ENCODE data around the gene TRIM56.
"Not testable (repeated sequence)": the region's sequence is repeated elsewhere in the genome, so short reads cannot be mapped to it uniquely, and the experiment has no call there.

TRIM56 gene

GRCh38 chr7:101093906-101094305, 8.6 kb downstream of the TRIM56 start:
- DNase-seq, result no peak

DNA sequence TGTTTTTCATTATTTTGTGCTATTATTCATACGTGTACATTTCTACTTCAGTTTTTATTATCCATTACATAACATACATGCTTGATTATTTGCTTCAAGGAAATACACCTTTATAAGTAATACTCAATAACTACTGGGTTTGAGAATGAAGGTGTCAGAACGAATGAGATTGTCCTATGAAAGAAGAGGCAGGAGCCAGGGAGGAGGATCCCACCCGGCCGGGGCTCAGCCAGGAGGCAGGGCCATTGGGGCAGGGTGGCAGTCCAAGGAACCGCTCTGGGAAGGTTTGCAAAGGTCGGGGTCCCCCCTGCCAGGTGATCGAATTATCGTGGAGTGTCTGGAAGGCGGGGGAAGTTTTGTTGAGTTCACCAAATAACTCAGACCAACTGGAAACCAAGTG, 9.1 kb downstream of the TRIM56 start:
- no peak for DNase-seq

GRCh38 chr7:101094791-101095375, 9.6 kb downstream of the TRIM56 start:
- DNase-seq, result no peak

- DNase-seq, result no peak
These were observed 11.2 kb downstream of the TRIM56 start for GRCh38 chr7:101096331-101096956.

DNA sequence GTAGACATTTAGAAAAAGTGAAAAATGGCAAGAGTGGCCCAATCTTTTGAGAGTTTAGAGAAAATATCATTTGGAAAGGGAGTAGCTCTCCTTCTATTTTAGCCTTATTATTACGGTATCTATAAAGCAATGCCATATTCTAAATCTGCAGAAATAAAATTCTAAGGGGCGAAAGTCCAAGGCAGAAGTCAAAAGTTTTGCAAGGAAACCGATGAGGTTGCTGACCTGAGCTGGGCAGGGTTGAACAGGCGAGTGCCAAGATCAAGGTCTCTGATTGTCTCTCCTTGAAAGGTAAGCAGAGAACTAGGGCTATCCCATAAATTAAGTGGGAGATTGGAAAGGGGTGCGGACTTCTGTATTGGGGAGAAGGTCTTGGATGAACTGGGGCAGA, 11.7 kb downstream of the TRIM56 start:
- DNase-seq, result no peak

- DNase-seq, result no peak
These were observed 12.3 kb downstream of the TRIM56 start for GRCh38 chr7:101097561-101097960.

- DNase-seq, result no peak
These were observed 14.9 kb downstream of the TRIM56 start for GRCh38 chr7:101099969-101100781.

DNA sequence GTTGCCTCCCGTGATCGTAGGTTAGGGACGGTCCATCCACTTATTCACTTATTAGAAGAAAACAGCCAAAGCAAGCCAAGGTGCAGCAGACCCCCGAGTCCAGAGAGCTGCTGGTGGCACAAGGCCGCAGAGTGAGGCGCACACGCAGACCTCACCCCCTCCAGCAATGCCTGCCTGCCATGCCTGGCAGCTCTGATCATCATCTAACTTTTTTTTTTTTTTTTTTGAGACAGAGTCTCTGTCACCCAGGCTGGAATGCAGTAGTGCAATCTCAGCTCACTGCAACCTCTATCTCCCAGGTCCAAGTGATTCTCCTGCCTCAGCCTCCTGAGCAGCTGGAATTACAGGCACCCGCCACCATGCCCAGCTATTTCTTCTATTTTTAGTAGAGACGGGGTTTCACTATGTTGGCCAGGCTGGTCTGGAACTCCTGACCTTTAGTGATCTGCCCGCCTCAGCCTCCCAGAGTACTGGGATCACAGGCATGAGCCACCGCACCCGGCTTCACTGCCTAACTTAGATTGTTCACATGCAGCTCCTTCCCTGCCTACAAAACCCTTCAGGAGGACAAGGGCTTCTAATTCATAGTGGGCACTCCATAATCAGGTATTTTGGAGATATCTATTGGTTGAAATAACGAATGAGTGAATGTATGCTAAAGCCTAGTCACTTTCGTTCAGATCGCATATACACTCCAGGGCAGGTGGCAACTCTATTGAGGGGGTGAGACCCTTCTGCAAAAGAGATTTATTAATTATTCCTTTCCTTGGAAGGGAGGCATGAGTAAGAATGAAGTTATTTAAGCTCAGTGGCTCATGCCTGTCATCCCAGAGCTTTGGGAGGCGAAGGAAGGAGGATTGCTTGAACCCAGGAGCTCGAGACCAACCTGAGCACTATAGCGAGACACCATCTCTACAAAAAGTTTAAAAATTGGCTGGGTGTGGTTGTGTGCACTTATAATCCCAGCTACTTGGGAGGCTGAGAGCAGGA, 15.9 kb downstream of the TRIM56 start:
- DNase-seq, result no peak

DNA sequence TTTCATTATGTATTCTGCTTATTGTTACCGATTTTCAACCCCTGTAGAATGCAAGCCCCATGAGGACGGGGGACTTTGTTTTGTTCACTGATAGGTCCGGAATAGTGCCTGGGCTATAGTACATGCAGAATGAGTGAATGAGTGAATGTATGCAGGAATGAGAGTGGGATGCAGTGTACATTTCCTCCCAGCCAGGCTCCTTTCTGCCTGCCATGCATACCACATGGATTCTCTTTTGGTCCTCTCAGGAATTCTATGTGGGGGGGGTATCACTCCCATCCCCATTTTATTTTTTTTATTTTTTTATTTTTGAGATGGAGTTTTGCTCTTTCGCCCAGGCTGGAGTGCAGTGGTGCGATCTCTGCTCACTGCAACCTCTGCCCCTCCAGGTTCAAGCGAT, 16.7 kb downstream of the TRIM56 start:
- no peak for DNase-seq

DNA sequence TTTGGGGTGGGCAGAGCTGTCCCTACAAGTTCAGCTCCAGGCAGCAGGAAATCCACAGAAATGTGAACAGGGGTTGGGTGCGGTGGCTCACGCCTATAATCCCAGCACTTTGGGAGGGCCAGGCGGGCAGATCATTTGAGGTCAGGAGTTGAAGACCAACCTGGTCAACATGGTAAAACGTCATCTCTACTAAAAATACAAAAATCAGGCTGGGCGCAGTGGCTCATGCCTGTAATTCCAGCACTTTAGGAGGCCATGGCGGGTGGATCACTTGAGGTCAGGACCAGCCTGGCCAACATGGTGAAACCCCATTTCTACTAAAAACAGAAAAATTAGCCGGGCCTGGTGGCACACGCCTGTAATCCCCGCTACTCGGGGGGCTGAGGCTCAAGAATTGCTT, 18.4 kb downstream of the TRIM56 start:
- DNase-seq, result not testable (repeated sequence)

GRCh38 chr7:101104193-101104713, 19.0 kb downstream of the TRIM56 start:
- DNase-seq, result no peak

DNA sequence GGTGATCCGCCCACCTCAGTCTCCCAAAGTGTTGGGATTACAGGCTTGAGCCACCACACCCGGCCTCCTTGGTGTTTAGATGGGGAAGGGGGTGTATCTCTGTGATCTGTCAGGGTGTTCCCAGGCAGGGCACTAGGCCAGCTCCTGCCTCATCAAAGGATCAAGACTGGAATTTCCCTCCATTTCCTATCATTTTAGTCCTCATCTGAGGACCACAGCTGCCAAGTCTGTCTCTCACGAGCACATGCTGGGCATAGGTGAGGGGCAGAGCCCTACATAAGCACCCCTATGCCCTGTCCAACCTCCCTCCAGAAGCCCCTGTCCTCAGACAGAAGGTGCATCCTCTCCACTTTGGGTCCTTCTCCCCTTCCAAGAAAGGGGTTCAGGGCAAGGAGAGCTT, 19.5 kb downstream of the TRIM56 start:
- DNase-seq, result no peak

DNA sequence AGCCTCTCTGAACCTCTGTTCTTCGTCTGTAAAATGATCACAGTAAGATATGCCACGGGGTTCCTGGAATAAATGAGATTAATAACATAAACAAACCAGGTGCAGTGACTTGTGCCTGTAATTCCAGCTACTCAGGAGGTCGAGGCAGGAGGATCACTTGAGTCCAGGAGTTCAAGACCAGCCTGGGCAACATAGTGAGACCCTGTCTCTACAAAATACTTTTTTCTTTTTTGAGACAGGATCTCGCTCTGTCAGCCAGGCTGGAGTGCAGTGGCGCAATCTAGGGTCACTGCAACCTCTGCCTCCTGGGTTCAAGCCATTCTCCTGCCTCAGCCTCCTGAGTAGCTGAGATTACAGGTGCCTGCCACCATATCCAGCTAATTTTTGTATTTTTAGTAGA, 20.0 kb downstream of the TRIM56 start:
- DNase-seq, result not testable (repeated sequence)

GRCh38 chr7:101106386-101106785, 21.1 kb downstream of the TRIM56 start:
- DNase-seq, result no peak

GRCh38 chr7:101108330-101108857, 23.1 kb downstream of the TRIM56 start:
- no peak for DNase-seq

- DNase-seq, result no peak
These were observed 23.7 kb downstream of the TRIM56 start for GRCh38 chr7:101108961-101109360.

DNA sequence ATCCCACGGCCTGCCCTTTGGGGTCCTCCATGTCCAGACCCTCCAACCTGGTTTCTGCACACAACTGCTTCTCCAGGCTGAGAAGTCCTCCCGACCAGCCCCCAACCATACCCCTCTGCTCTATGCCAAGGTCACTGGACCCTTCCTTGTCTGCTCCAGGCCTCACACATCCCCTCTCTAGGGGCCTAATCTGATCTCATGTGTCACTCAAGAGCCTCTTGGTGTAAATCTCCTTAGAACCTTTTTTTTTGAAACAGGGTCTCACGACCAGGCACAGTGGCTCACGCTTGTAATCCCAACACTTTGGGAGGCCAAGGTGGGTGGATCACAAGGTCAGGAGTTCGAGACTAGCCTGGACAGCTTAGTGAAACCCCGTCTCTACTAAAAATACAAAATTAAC, 24.1 kb downstream of the TRIM56 start:
- no peak for DNase-seq

GRCh38 chr7:101111261-101111660, 26.0 kb downstream of the TRIM56 start:
- DNase-seq, result no peak

DNA sequence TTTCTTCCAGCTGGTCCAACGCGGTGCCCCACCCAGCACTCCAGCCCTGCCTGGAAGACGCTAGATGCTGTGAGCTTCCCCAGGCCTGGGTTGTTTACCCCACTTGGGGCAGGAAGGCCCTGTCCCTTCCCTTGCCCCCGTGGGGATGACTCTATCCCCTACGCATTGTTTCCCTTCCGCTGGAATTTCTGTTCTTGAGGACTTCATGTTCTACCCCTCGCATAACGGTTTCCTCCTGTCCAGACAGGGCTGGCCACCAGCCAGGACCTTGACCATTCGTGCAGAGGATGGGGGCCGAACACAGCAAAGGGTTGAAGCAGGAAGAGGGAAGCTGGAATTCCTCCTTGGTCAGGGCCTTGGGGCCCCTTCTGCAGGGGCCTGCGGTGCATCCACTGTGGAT, 27.0 kb downstream of the TRIM56 start:
- no peak for DNase-seq

DNA sequence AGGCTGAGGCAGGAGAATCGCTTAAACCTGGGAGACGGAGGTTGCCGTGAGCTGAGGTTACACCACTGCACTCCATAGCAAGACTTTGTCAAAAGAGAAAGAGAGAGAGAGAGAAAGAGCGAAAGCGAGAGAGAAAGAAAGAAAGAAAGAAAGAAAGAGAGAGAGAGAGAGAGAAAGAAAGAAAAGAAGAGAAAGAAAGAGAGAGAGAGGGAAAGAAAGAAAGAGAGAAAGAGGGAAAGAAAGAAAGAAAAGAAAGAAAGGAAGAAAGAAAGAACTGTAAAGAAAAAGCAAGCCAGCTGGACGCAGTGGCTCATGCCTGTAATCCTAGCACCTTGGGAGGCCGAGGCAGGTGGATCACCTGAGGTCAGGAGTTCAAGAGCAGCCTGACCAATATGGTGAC, 27.9 kb downstream of the TRIM56 start:
- DNase-seq, result not testable (repeated sequence)

DNA sequence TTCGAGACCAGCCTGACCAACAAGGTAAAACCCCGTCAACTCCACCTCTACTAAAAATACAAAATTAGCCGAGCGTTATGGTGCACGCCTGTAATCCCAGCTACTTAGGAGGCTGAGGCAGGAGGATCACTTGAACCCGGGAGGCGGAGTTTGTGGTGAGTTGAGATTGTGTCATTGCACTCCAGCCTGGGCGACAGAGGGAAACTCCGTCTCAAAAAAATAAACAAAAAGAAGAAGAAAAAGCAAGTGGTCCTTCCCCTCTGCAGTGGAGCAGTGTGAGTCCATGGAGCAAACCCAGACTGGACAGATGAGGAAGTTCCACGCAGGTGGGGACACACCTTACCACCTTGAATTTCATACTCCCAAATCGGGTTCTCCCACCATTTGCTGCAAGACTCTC, 28.6 kb downstream of the TRIM56 start:
- DNase-seq, result no peak

GRCh38 chr7:101114492-101114891, 29.2 kb downstream of the TRIM56 start:
- no peak for DNase-seq

GRCh38 chr7:101115215-101115614, 29.9 kb downstream of the TRIM56 start:
- DNase-seq, result no peak
